HCT116 (cell line): ENCODE measurements around the gene NAV3. TPM values are rescaled to one million over a fixed set of nuclear protein-coding genes. Genes with fewer than 3 reads are reported as not detected.

ENCODE experiments used
- ATAC-seq: fragments of 200-7000 bp; cut with Tn5 transposase; 2 replicates; pipeline ENCODE4 v1.9.1; 2020; ENCODE audit warnings: mild to moderate bottlenecking, moderate library complexity
- BruUV-seq: library from RNA; stranded (reverse); fragments of 400-500 nt; replicated peaks from 2 replicates; lab custom pipeline; 2021; lab: Mats Ljungman, UMichigan
- CTCF ChIA-PET: fragments of 300-600 bp; sonication (Branson Sonifier 250); formaldehyde crosslinking; loops from one replicate; lab custom pipeline; 2021; ENCODE audit warnings: antibody characterized with exemption; lab: Charles Lee
- POLR2A ChIA-PET: fragments of 300-600, 350-600 bp; sonication (Branson Sonifier 250); formaldehyde crosslinking; loops from one replicate; lab custom pipeline; 2021; ENCODE audit warnings: antibody characterized with exemption; lab: Charles Lee
- RAD21 ChIA-PET, 2 experiments: fragments of 300-600 bp; sonication (Branson Sonifier 250); formaldehyde crosslinking; loops; one replicate each; lab custom pipeline; 2023; ENCODE audit warnings: low total read pairs in 2 of 2; ENCODE audit not compliant: uncharacterized antibody in 2 of 2, unreplicated experiment in 2 of 2, low non-redundant PET in 1 of 2; lab: Charles Lee
- DNase-seq: peaks from one replicate; pipeline ENCODE4 v3.0.0-alpha.2; 2010; ENCODE audit warnings: low read depth, low spot score
- H2AFZ ChIP-seq: fragments of 200-600 bp; shearing (Covaris generic), sonication (generic); 2 replicates; pipeline ENCODE4 v1.6.1; 2017; ENCODE audit warnings: low read depth, mixed run types, mixed read lengths, antibody characterized with exemption, low read length; ENCODE audit not compliant: poor library complexity, severe bottlenecking
- H3K27ac ChIP-seq: 2 replicates; pipeline ENCODE4 v1.5.1; 2012; ENCODE audit warnings: low read depth, low read length
- H3K27me3 ChIP-seq: fragments of 200-600 bp; sonication (generic); 2 replicates; pipeline ENCODE4 v1.6.1; 2016; ENCODE audit warnings: mixed run types, low read length, mixed read lengths; ENCODE audit not compliant: insufficient read depth
- H3K36me3 ChIP-seq, 2 experiments: fragments of 200-500 bp in 1 of 2; fragments of 200-600 bp in 1 of 2; sonication (Bioruptor generic) in 1 of 2; sonication (generic) in 1 of 2; 2 replicates each; pipeline versions ENCODE4 v1.5.1 to v1.6.1; 2014 to 2016; ENCODE audit warnings: low read length in 2 of 2, inconsistent platforms in 1 of 2, mixed read lengths in 1 of 2, mixed run types in 1 of 2; ENCODE audit not compliant: insufficient read depth in 2 of 2, control insufficient read depth in 1 of 2
- H3K4me1 ChIP-seq, 2 experiments: fragments of 200-600 bp in 1 of 2; sonication (generic) in 1 of 2; 2 replicates each; pipeline versions ENCODE4 v1.5.1 to v1.6.1; 2012 to 2017; ENCODE audit warnings: low read length in 2 of 2, inconsistent platforms in 1 of 2, mild to moderate bottlenecking in 1 of 2, mixed read lengths in 1 of 2, mixed run types in 1 of 2, moderate library complexity in 1 of 2; ENCODE audit not compliant: insufficient read depth in 2 of 2, control insufficient read depth in 1 of 2
- H3K4me2 ChIP-seq: fragments of 200-600 bp; sonication (generic); 2 replicates; pipeline ENCODE4 v1.6.1; 2017; ENCODE audit warnings: mixed run types, low read length, mixed read lengths
- H3K4me3 ChIP-seq, 2 experiments: fragments of 200-600 bp in 1 of 2; sonication (generic) in 1 of 2; replicated peaks in 1 of 2; 2 replicates each; pipeline ENCODE4 v1.5.1; 2011 to 2016; ENCODE audit warnings: low read length in 2 of 2, control low read depth in 1 of 2, low read depth in 1 of 2, mild to moderate bottlenecking in 1 of 2, mixed read lengths in 1 of 2, mixed run types in 1 of 2
- H3K79me2 ChIP-seq: fragments of 200-600 bp; sonication (generic); 2 replicates; pipeline ENCODE4 v1.6.1; 2017; ENCODE audit warnings: mild to moderate bottlenecking, mixed run types, low read length, moderate library complexity, mixed read lengths; ENCODE audit not compliant: insufficient read depth
- H3K9ac ChIP-seq: fragments of 200-600 bp; sonication (generic); 2 replicates; pipeline ENCODE4 v1.6.1; 2016; ENCODE audit warnings: low read length, mixed read lengths
- H3K9me2 ChIP-seq: fragments of 200-600 bp; sonication (generic), shearing (Covaris generic); 2 replicates; pipeline ENCODE4 v1.6.1; 2017; ENCODE audit warnings: mixed run types, mild to moderate bottlenecking, moderate library complexity; ENCODE audit not compliant: insufficient read depth
- H3K9me3 ChIP-seq, 2 experiments: fragments of 200-500 bp in 1 of 2; fragments of 200-600 bp in 1 of 2; sonication (Bioruptor generic) in 1 of 2; sonication (generic) in 1 of 2; 2 replicates each; pipeline ENCODE4 v1.6.1; 2014 to 2017; ENCODE audit warnings: low read length in 2 of 2, mixed read lengths in 2 of 2, inconsistent platforms in 1 of 2, low read depth in 1 of 2, mild to moderate bottlenecking in 1 of 2, mixed run types in 1 of 2, moderate library complexity in 1 of 2; ENCODE audit not compliant: control insufficient read depth in 1 of 2, insufficient read depth in 1 of 2
- H4K20me1 ChIP-seq: fragments of 200-600 bp; sonication (generic), shearing (Covaris generic); 2 replicates; pipeline ENCODE4 v1.6.1; 2017; ENCODE audit warnings: mixed run types, mild to moderate bottlenecking, moderate library complexity; ENCODE audit not compliant: insufficient read depth
- CEBPB ChIP-seq: IDR thresholded peaks from 2 replicates; pipeline ENCODE4 v1.6.1; 2012; ENCODE audit warnings: low read depth
- EGR1 ChIP-seq: IDR thresholded peaks from 2 replicates; pipeline ENCODE4 v1.6.1; 2012; ENCODE audit warnings: low read depth
- ELF1 ChIP-seq: IDR thresholded peaks from 2 replicates; pipeline ENCODE4 v1.6.1; 2012; ENCODE audit warnings: low read depth, borderline replicate concordance
- EZH2 ChIP-seq: fragments of 200-600 bp; sonication (generic); IDR thresholded peaks from 2 replicates; pipeline ENCODE4 v1.6.1; 2017; ENCODE audit warnings: antibody characterized with exemption, mixed run types
- EZH2phosphoT487 ChIP-seq: fragments of 200-600 bp; IDR thresholded peaks from 2 replicates; pipeline ENCODE4 v1.6.1; 2018; ENCODE audit warnings: antibody characterized with exemption, borderline replicate concordance
- FOSL1 ChIP-seq: IDR thresholded peaks from 2 replicates; pipeline ENCODE4 v1.6.1; 2012; ENCODE audit warnings: low read depth
- JUND ChIP-seq: IDR thresholded peaks from 2 replicates; pipeline ENCODE4 v1.6.1; 2012
- MAX ChIP-seq: IDR thresholded peaks from 2 replicates; pipeline ENCODE4 v1.6.1; 2012
- POLR2AphosphoS5 ChIP-seq: IDR thresholded peaks from 2 replicates; pipeline ENCODE4 v1.6.1; 2011; ENCODE audit warnings: mild to moderate bottlenecking, low read depth, low read length, moderate library complexity
- RAD21 ChIP-seq: IDR thresholded peaks from 2 replicates; pipeline ENCODE4 v1.6.1; 2012; ENCODE audit warnings: low read depth, mild to moderate bottlenecking
- SRF ChIP-seq: IDR thresholded peaks from 2 replicates; pipeline ENCODE4 v1.6.1; 2012; ENCODE audit warnings: low read depth
- ZBTB33 ChIP-seq: IDR thresholded peaks from 2 replicates; pipeline ENCODE4 v1.6.1; 2011; ENCODE audit warnings: mild to moderate bottlenecking, low read length, moderate library complexity; ENCODE audit not compliant: insufficient replicate concordance; ENCODE audit errors: extremely low read depth
- ZNF274 ChIP-seq: fragments of 200-500 bp; sonication (Bioruptor generic); IDR thresholded peaks from 2 replicates; pipeline ENCODE4 v1.6.1; 2014; ENCODE audit warnings: mild to moderate bottlenecking, low read depth, low read length, inconsistent platforms
- intact Hi-C: fragments of 100-400 bp; cut with micrococcal nuclease; formaldehyde crosslinking; loops from 2 replicates; pipeline ENCODE4 v1.10.0; 2022
- total RNA-seq: library from RNA; stranded (reverse); gene quantifications from one replicate; pipeline ENCODE4 v1.2.1, GENCODE V29; 2021; ENCODE audit not compliant: unreplicated experiment

The NAV3 gene
- total RNA-seq, 1 experiment from 2014 or later, result 7.8 TPM

DNA sequence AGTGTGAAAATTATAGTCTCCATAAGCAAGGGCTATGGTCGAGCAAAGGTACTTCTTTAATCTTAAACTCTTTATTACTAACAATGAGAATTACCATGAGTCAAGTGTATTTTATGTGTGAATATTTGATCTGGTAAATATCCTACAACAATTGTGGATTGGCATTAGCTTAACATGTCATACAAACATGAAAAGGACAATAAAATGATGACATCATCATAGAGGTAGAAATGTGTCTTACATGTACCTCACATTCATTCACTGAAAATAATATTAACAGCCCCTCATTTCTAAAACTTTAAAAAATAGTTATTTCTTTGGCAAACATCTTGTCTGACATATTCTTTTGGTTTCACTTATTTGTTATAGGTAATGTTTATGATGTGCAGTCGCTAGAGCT lies 355.0 kb downstream of the NAV3 start:
- Histone ChIP-seq H3K79me2 (no peaks in the 10 kb centered on the region), H2AFZ (no peak overlapping the region), H3K9me2 (no peaks in the 10 kb centered on the region), H3K9me3 (no peaks in the 10 kb centered on the region), H3K36me3 (no peaks in the 10 kb centered on the region), H4K20me1 (no peaks in the 10 kb centered on the region), H3K27ac (no peak overlapping the region), H3K4me2 (no peak overlapping the region), H3K9ac (no peak overlapping the region), H3K4me1 (no peaks in the 10 kb centered on the region), H3K27me3 (no peaks in the 10 kb centered on the region), H3K4me3 (no peak overlapping the region)
- ATAC-seq, result no peak
- RAD21 ChIA-PET, result no interaction called here
- TF ChIP-seq POLR2AphosphoS5, result no peak
- TF ChIP-seq ZBTB33, result no peak
- TF ChIP-seq FOSL1, result no peak
- no peak for TF ChIP-seq MAX
- TF ChIP-seq ZNF274, result no peak
- TF ChIP-seq JUND, result no peak
- no peak for TF ChIP-seq CEBPB
- no peak for TF ChIP-seq ELF1
- no peak for TF ChIP-seq EZH2phosphoT487
- no peak for TF ChIP-seq EGR1
- TF ChIP-seq SRF, result no peak
- TF ChIP-seq RAD21, result no peak
- TF ChIP-seq EZH2, result no peak
- POLR2A ChIA-PET, result no interaction called here
- no TSS peak for BruUV-seq
- CTCF ChIA-PET, result no interaction called here
- no peak for DNase-seq
- intact Hi-C loops, result no loop called here
